Measurements from ENCODE around the gene OR10H4. TPM values are rescaled to one million over a fixed set of nuclear protein-coding genes. Genes with fewer than 3 reads are reported as not detected.
A peak's percentile ranks its signal among the peaks of the same experiment; 100 is the strongest.
"Not testable (repeated sequence)": the region's sequence is repeated elsewhere in the genome, so short reads cannot be mapped to it uniquely, and the experiment has no call there.

Gene OR10H4, protein sequence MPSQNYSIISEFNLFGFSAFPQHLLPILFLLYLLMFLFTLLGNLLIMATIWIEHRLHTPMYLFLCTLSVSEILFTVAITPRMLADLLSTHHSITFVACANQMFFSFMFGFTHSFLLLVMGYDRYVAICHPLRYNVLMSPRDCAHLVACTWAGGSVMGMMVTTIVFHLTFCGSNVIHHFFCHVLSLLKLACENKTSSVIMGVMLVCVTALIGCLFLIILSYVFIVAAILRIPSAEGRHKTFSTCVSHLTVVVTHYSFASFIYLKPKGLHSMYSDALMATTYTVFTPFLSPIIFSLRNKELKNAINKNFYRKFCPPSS
- total RNA-seq (not detected), polyA plus RNA-seq (ENCODE audit: insufficient read length in 6 of 6) (not detected)
- long read RNA-seq, donor 1: 0 reads
- long read RNA-seq, donor 2: 0 reads
- long read RNA-seq, donor 3: 0 reads
- long read RNA-seq, donor 4: 0 reads
- long read RNA-seq, donor 5: 0 reads
- long read RNA-seq, donor 6: 0 reads
- long read RNA-seq, donor 7: 0 reads
- long read RNA-seq, donor 8: 0 reads
- long read RNA-seq, donor 9: 0 reads
- long read RNA-seq, donor 10: 0 reads
- long read RNA-seq, donor 11: 0 reads
- long read RNA-seq, donor 12: 0 reads

DNA sequence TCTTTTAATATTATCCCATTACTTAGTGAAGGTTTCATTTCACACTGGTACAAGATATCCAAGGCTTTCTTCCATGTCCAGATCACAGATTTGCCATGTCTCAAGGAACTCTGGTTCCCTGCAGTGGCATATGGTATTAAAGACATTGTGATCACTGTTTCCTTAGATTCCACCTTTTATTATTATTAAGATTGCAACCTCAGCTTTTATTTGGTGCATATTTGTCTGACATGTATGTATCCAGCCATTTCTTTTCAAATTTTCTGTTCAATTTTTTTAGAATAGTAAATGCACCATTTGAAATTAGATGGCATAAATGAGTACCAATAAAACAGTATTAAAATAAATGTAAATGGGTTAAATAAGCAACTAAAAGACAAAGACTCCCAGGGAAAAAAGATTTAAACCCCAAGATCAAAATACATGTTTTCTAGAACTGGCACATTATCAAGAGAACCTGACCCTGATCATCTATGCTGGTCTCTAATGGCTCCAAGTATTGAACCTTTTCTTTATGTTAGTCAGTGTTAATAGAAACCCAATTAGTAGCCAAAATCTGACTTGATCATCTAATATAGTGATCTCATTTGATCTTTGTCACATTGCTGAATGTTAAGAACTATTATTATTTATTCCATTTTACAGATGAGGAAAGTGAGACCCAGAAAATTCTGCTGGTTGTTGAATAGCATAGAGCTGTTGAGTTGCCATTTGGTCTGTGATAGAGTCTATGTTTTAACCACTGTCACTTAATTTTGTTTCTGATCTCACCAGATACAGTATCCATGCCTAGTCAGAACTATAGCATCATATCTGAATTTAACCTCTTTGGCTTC is at the start of gene OR10H4:
OR10H4 (plus strand) TSS at position 786 of the 836 bp plus-strand sequence; CDS start at position 786, 0 bp downstream.
- intact Hi-C loops (cut with DNase I): no loop called here
- Histone ChIP-seq H3K4me3 (no peak within 1 kb of the TSS), H3K27ac (no peak within 1 kb of the TSS), H3K27me3 (peaks cover 0 to 15% of the 10 kb centered on the region in 2 donors), H3K4me1 (no peaks in the 10 kb centered on the region), H3K36me3 (no peaks in the 10 kb centered on the region), H3K9me3 (peaks cover 0 to 21% of the 10 kb centered on the region in 2 donors)
- ATAC-seq (no peak), DNase-seq (no peak)
- TF ChIP-seq, protein P1, sequence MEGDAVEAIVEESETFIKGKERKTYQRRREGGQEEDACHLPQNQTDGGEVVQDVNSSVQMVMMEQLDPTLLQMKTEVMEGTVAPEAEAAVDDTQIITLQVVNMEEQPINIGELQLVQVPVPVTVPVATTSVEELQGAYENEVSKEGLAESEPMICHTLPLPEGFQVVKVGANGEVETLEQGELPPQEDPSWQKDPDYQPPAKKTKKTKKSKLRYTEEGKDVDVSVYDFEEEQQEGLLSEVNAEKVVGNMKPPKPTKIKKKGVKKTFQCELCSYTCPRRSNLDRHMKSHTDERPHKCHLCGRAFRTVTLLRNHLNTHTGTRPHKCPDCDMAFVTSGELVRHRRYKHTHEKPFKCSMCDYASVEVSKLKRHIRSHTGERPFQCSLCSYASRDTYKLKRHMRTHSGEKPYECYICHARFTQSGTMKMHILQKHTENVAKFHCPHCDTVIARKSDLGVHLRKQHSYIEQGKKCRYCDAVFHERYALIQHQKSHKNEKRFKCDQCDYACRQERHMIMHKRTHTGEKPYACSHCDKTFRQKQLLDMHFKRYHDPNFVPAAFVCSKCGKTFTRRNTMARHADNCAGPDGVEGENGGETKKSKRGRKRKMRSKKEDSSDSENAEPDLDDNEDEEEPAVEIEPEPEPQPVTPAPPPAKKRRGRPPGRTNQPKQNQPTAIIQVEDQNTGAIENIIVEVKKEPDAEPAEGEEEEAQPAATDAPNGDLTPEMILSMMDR (IDR thresholded peaks at IDR 0.05): no peak

- DNase-seq; ATAC-seq; intact Hi-C loops (cut with DNase I); H3K27ac ChIP-seq; H3K4me1 ChIP-seq; H3K36me3 ChIP-seq; H3K9me3 ChIP-seq: not testable (repeated sequence)
- peak overlapping the region in 1 of 2 donors; percentile 21 for H3K4me3 ChIP-seq
- H3K27me3 ChIP-seq: peaks cover 5 to 36% of the 10 kb centered on the region in 2 donors
Observed at GRCh38 chr19:15899561-15899960, 49.2 kb upstream of the OR10H4 start.

DNA sequence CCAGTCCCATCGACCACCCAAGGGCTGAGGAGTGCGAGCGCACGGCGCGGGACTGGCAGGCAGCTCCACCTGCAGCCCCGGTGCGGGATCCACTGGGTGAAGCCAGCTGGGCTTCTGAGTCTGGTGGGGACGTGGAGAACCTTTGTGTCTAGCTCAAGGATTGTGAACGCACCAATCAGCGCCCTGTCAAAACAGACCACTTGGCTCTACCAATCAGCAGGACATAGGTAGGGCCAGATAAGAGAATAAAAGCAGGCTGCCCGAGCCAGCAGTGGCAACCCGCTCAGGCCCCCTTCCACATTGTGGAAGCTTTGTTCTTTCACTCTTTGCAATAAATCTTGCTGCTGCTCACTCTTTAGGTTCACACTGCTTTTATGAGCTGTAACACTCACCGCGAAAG is 48.8 kb upstream of the OR10H4 start:
- H3K27ac ChIP-seq; H3K36me3 ChIP-seq; DNase-seq; H3K9me3 ChIP-seq; ATAC-seq; intact Hi-C loops (cut with DNase I); H3K4me1 ChIP-seq: not testable (repeated sequence)
- H3K27me3 ChIP-seq: peaks cover 5 to 39% of the 10 kb centered on the region in 2 donors
- peak overlapping the region in 1 of 2 donors; percentile 21 for H3K4me3 ChIP-seq

DNA sequence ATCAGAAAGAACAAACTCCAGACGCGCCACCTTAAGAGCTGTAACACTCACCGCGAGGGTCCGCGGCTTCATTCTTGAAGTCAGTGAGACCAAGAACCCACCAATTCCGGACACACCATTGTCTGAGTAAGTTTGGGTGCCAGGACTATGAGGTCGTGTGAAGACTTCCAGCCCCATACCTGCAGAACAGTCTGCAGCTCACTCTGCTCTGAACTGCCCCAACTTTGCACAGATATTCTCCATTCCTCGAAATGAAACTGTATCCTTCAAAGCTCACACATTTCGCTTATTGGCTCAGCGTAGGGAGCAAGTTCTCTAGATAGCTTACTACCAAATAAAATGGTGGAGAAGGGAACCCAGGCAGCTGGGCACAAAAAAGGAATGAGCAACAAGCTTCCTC is 48.3 kb upstream of the OR10H4 start:
- Histone ChIP-seq H3K9me3 (peaks cover 0 to 8% of the 10 kb centered on the region in 2 donors), H3K27ac (no peak overlapping the region), H3K4me3 (no peak overlapping the region), H3K4me1 (peaks cover 0 to 6% of the 10 kb centered on the region in 2 donors), H3K27me3 (peaks cover 5 to 44% of the 10 kb centered on the region in 2 donors), H3K36me3 (no peaks in the 10 kb centered on the region)
- TF ChIP-seq, protein P1 (IDR thresholded peaks at IDR 0.05): no peak
- no peak for ATAC-seq
- no peak for DNase-seq
- intact Hi-C loops (cut with DNase I): no loop called here

GRCh38 chr19:15902254-15902653 is 46.6 kb upstream of the OR10H4 start:
- H3K9me3 ChIP-seq: peaks cover 0 to 8% of the 10 kb centered on the region in 2 donors
- H3K36me3 ChIP-seq: no peaks in the 10 kb centered on the region
- DNase-seq (no peak), ATAC-seq (no peak)
- no peak overlapping the region for H3K4me3 ChIP-seq
- H3K27ac ChIP-seq: no peak overlapping the region
- H3K27me3 ChIP-seq: peaks cover 5 to 44% of the 10 kb centered on the region in 2 donors
- TF ChIP-seq, protein P1 (IDR thresholded peaks at IDR 0.05): no peak
- peaks cover 0 to 6% of the 10 kb centered on the region in 2 donors for H3K4me1 ChIP-seq
- intact Hi-C loops (cut with DNase I): no loop called here

- H3K27me3 ChIP-seq: peaks cover 5 to 44% of the 10 kb centered on the region in 2 donors
- DNase-seq; H3K36me3 ChIP-seq; H3K4me3 ChIP-seq; H3K4me1 ChIP-seq; H3K27ac ChIP-seq; H3K9me3 ChIP-seq; ATAC-seq; intact Hi-C loops (cut with DNase I): not testable (repeated sequence)
Observed at GRCh38 chr19:15902898-15903297, 45.9 kb upstream of the OR10H4 start.

Measured in left lung (tissue), 14 donors.